ENCODE data around the gene MOCS1. TPM values are rescaled to one million over a fixed set of nuclear protein-coding genes. Genes with fewer than 3 reads are reported as not detected.

MOCS1 gene
- polyA plus RNA-seq, 1 of the 3 experiments (the other 2 are of a cell fraction): 4.2 TPM

DNA sequence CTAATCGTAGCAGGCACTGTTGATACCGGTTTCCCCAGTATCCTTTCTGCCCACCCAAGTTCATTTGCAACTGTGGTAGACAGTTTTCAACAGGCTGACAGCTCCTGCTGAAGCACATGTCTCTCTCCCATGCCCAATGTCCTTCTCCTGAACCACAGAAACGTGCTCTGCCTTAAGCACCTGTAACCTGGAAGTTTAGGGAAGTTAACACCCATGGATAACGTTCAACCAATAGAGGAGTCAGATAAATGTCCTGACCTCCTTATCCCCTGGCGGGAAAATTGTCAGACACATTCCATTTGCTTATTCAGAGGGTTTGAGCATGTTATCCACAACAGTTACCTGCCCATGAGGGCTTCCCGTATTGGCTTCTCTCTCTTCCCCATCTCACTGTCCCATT is 29.8 kb upstream of the MOCS1 start:
- no peaks in the 10 kb centered on the region for H3K79me2 ChIP-seq (ENCODE audit: insufficient read depth)
- no peaks in the 10 kb centered on the region for H3K36me3 ChIP-seq (replicated peaks in 1 of 2; ENCODE audit: control insufficient read depth in 1 of 2, insufficient read depth in 2 of 2, low read length in 1 of 2)
- H3K4me1 ChIP-seq (ENCODE audit: control insufficient read depth in 1 of 2, insufficient read depth in 2 of 2, low read depth in 1 of 2, low read length in 1 of 2): peaks cover 0 to 4% of the 10 kb centered on the region in 2 experiments; a peak in 2 of 4 replicates
- no peaks in the 10 kb centered on the region for H3F3A ChIP-seq (replicated peaks; ENCODE audit: insufficient read depth)
- H3K4me2 ChIP-seq: no peak overlapping the region
- no peak overlapping the region for H3K27ac ChIP-seq (ENCODE audit: low read depth in 2 of 2, low read length in 1 of 2)
- H3K9me2 ChIP-seq: no peaks in the 10 kb centered on the region; the same call in 1 of the 2 replicates
- H3K27me3 ChIP-seq (ENCODE audit: insufficient read depth): no peaks in the 10 kb centered on the region
- CTCF ChIA-PET: interaction anchor here (0.6 to 1.8 kb wide), 2 partner anchors 17 to 623 kb away, joined by 3 to 9 read pairs; partner anchors contain the start of gene LRFN2
- POLR2A ChIA-PET: no interaction called here
- H2AFZ ChIP-seq (ENCODE audit: low read depth): no peak overlapping the region
- WGBS (ENCODE audit: low lambda C conversion rate): 22% methylated on average over 6 of the region's 6 CpGs
- TF ChIP-seq MEF2A (IDR thresholded peaks at IDR 0.05; ENCODE audit: borderline replicate concordance, low read depth) (no peak), TCF12 (IDR thresholded peaks at IDR 0.05) (no peak), EZH2phosphoT487 (IDR thresholded peaks at IDR 0.05; ENCODE audit: borderline replicate concordance, low read depth) (no peak), SIN3A (IDR thresholded peaks at IDR 0.05; ENCODE audit: borderline replicate concordance, low read depth, low read length) (no peak), TAF1 (IDR thresholded peaks at IDR 0.05; ENCODE audit: borderline replicate concordance, low read depth, low read length) (no peak), FOXJ3 (CRISPR knock-in tag; IDR thresholded peaks at IDR 0.05) (no peak)
- TF ChIP-seq, protein P1, sequence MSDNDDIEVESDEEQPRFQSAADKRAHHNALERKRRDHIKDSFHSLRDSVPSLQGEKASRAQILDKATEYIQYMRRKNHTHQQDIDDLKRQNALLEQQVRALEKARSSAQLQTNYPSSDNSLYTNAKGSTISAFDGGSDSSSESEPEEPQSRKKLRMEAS (IDR thresholded peaks at IDR 0.05; ENCODE audit: low read depth): no peak
- TF ChIP-seq, protein P2, sequence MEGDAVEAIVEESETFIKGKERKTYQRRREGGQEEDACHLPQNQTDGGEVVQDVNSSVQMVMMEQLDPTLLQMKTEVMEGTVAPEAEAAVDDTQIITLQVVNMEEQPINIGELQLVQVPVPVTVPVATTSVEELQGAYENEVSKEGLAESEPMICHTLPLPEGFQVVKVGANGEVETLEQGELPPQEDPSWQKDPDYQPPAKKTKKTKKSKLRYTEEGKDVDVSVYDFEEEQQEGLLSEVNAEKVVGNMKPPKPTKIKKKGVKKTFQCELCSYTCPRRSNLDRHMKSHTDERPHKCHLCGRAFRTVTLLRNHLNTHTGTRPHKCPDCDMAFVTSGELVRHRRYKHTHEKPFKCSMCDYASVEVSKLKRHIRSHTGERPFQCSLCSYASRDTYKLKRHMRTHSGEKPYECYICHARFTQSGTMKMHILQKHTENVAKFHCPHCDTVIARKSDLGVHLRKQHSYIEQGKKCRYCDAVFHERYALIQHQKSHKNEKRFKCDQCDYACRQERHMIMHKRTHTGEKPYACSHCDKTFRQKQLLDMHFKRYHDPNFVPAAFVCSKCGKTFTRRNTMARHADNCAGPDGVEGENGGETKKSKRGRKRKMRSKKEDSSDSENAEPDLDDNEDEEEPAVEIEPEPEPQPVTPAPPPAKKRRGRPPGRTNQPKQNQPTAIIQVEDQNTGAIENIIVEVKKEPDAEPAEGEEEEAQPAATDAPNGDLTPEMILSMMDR (IDR thresholded peaks at IDR 0.05): no peak
- DNase-seq: no peak
- no peaks in the 10 kb centered on the region for H3K9me3 ChIP-seq
- H3K9ac ChIP-seq: no peak overlapping the region
- H3K4me3 ChIP-seq (ENCODE audit: low read depth in 2 of 2, low read length in 1 of 2): no peak overlapping the region
- no peaks in the 10 kb centered on the region for H4K20me1 ChIP-seq (ENCODE audit: insufficient read depth)

DNA sequence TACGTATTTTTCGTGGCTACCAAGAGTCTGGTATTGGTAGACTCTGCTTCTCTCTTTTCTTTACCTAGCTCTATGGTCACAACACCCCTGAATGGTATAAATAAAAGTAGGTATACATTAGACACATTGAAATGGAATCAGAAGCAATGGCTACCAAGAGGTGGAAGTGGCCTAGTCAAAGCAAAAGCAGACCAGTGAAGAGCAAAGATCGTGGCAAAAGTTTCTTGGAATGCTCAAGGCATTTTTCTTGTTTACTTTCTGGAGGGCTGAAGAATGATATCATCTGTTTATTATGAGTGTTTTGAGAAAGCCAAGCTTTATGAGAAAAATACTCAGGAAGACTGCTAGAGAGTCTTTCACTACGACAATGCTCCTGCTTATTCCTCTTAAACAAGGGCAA is 28.6 kb upstream of the MOCS1 start:
- TF ChIP-seq SMC3 (IDR thresholded peaks at IDR 0.05; ENCODE audit: low read depth, low read length) (no peak), RXRA (IDR thresholded peaks at IDR 0.05; ENCODE audit: borderline replicate concordance, low read depth) (no peak)

More for the DNA sequence above, 28.6 kb upstream of the MOCS1 start:
- H3K27me3 ChIP-seq (ENCODE audit: insufficient read depth): no peaks in the 10 kb centered on the region
- no peaks in the 10 kb centered on the region for H3K79me2 ChIP-seq (ENCODE audit: insufficient read depth)
- no peak overlapping the region for H3K27ac ChIP-seq (ENCODE audit: low read depth in 2 of 2, low read length in 1 of 2)
- CTCF ChIA-PET: no interaction called here
- H3K36me3 ChIP-seq (replicated peaks in 1 of 2; ENCODE audit: control insufficient read depth in 1 of 2, insufficient read depth in 2 of 2, low read length in 1 of 2): no peaks in the 10 kb centered on the region
- H3F3A ChIP-seq (replicated peaks; ENCODE audit: insufficient read depth): no peaks in the 10 kb centered on the region
- H4K20me1 ChIP-seq (ENCODE audit: insufficient read depth): no peaks in the 10 kb centered on the region
- POLR2A ChIA-PET: no interaction called here
- DNase-seq: no peak
- no peak overlapping the region for H2AFZ ChIP-seq (ENCODE audit: low read depth)
- no peaks in the 10 kb centered on the region for H3K9me3 ChIP-seq
- peaks cover 0 to 4% of the 10 kb centered on the region in 2 experiments; a peak in 2 of 4 replicates for H3K4me1 ChIP-seq (ENCODE audit: control insufficient read depth in 1 of 2, insufficient read depth in 2 of 2, low read depth in 1 of 2, low read length in 1 of 2)
- 19% methylated on average over 4 of the region's 4 CpGs for WGBS (ENCODE audit: low lambda C conversion rate)
- no peaks in the 10 kb centered on the region; the same call in 1 of the 2 replicates for H3K9me2 ChIP-seq
- no peak overlapping the region for H3K9ac ChIP-seq
- no peak overlapping the region for H3K4me3 ChIP-seq (ENCODE audit: low read depth in 2 of 2, low read length in 1 of 2)
- no peak overlapping the region for H3K4me2 ChIP-seq

Data from SK-N-SH (cell line).